Gastrocnemius medialis (tissue), 4 donors: Measurements from ENCODE around the gene OR4K5. TPM values are rescaled to one million over a fixed set of nuclear protein-coding genes. Genes with fewer than 3 reads are reported as not detected.

Source experiments
- ATAC-seq, 2 donors: fragments of 150-250 bp; one replicate each; pipeline ENCODE4 v1.9.1; 2016
- DNase-seq, 2 donors: peaks; one replicate each; pipeline ENCODE4 v3.0.0-alpha.2; 2019
- H3K27ac ChIP-seq, 4 donors: fragments of 200-600 bp; sonication (generic); 1 replicate in 1 of 4; 2 replicates in 3 of 4; pipeline ENCODE4 v1.5.1; 2016 to 2018; ENCODE audit warnings: mild to moderate bottlenecking in 2 of 4, moderate library complexity in 1 of 4
- H3K27me3 ChIP-seq, 3 donors: fragments of 200-600 bp; sonication (generic) in 2 of 3; 1 replicate in 1 of 3; 2 replicates in 2 of 3; pipeline versions ENCODE4 v1.5.1 to v1.6.0; 2016 to 2019; ENCODE audit warnings: mild to moderate bottlenecking in 1 of 3, moderate library complexity in 1 of 3
- H3K36me3 ChIP-seq, 2 donors: fragments of 200-600 bp; sonication (generic) in 1 of 2; one replicate each; pipeline ENCODE4 v1.5.1; 2017 to 2018
- H3K4me1 ChIP-seq, 2 donors: fragments of 200-600 bp; sonication (generic) in 1 of 2; one replicate each; pipeline ENCODE4 v1.5.1; 2016 to 2017; ENCODE audit warnings: mild to moderate bottlenecking in 2 of 2
- H3K4me3 ChIP-seq, 4 donors: fragments of 200-600 bp; sonication (generic) in 3 of 4; 1 replicate in 1 of 4; 2 replicates in 3 of 4; pipeline ENCODE4 v1.5.1; 2016 to 2019; ENCODE audit warnings: mild to moderate bottlenecking in 2 of 4
- H3K9me3 ChIP-seq, 3 donors: fragments of 200-600 bp; sonication (generic) in 2 of 3; 1 replicate in 1 of 3; 2 replicates in 2 of 3; pipeline ENCODE4 v1.5.1; 2016 to 2019
- CTCF ChIP-seq, 5 experiments: fragments of 450-650 bp in 3 of 5; fragments of 200-600 bp in 2 of 5; sonication (generic) in 2 of 5; IDR thresholded peaks in 4 of 5; conservative IDR thresholded peaks in 1 of 5; 1 replicate in 4 of 5; 2 replicates in 1 of 5; pipeline ENCODE4 v1.5.1; 2016 to 2019; ENCODE audit warnings: antibody characterized with exemption in 5 of 5, mild to moderate bottlenecking in 3 of 5, moderate library complexity in 3 of 5
- POLR2A ChIP-seq, 2 donors: fragments of 450-650 bp; IDR thresholded peaks; one replicate each; pipeline ENCODE4 v1.6.1; 2017; ENCODE audit warnings: antibody characterized with exemption in 2 of 2, mild to moderate bottlenecking in 2 of 2, moderate library complexity in 2 of 2
- in situ Hi-C, 4 donors: fragments of 200-750 bp; cut with MboI; loops; one replicate each; pipeline versions ENCODE4 v1.15.0 to v1.8.0; 2017; ENCODE audit warnings: low sequenced_read_pairs in 4 of 4
- intact Hi-C: fragments of 100-400 bp; cut with DNase I; formaldehyde crosslinking; loops from one replicate; pipeline ENCODE4 v1.15.1; 2023; ENCODE audit warnings: low total_unique reads
- total RNA-seq, 4 donors: library from RNA; depleted of rRNA; stranded (reverse); fragments of >200 nt; gene quantifications; one replicate each; pipeline versions ENCODE4 v1.1.0 to v1.2.3, GENCODE V29; 2016

Gene OR4K5
- total RNA-seq, 4 donors from 2014 or later: not detected

- Histone ChIP-seq H3K27me3 (no peaks in the 10 kb centered on the region), H3K4me1 (no peaks in the 10 kb centered on the region), H3K9me3 (no peaks in the 10 kb centered on the region), H3K27ac (no peak overlapping the region), H3K36me3 (no peaks in the 10 kb centered on the region), H3K4me3 (no peak overlapping the region)
- intact Hi-C loops (no loop called here), in situ Hi-C loops (no loop called here)
- TF ChIP-seq POLR2A (IDR thresholded peaks at IDR 0.05) (no peak), CTCF (IDR thresholded peaks at IDR 0.05 in 4 of 5, conservative IDR thresholded peaks at IDR 0.05 in 1 of 5) (no peak)
- no peak for ATAC-seq
- no peak for DNase-seq
Observed at GRCh38 chr14:19917243-19917642, 3.2 kb upstream of the OR4K5 start.

DNA sequence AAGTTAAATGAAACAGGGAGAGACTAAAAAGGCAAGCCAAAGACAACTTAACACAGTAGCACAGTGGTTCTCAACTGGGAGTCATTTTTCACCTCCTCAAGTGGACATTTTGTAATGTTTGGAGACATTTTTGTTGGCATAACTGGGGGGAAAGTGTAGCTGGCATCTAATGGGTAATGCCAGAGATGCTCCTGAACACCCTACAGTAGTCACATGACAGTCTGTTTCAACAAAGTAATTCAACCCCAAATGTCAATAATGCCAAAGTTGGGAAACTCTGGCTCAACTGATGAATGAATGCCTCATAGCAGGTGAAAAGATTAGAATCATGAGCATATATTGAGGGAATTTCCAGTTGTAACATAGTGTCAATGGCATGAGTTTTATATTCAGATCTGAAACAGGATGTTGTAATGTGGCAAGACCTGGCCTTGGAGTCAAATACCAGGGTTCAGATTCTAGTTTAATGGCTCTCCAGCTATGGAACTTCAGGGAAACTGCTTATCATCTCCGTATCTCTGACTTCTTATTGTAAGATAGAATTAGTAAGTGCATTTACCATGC lies 2.4 kb upstream of the OR4K5 start:
- H3K4me1 ChIP-seq: no peaks in the 10 kb centered on the region
- TF ChIP-seq POLR2A (IDR thresholded peaks at IDR 0.05): no peak
- no peak for TF ChIP-seq CTCF (IDR thresholded peaks at IDR 0.05 in 4 of 5, conservative IDR thresholded peaks at IDR 0.05 in 1 of 5)
- no peak for DNase-seq
- H3K4me3 ChIP-seq: no peak overlapping the region
- ATAC-seq: no peak
- in situ Hi-C loops (no loop called here), intact Hi-C loops (no loop called here)
- no peaks in the 10 kb centered on the region for H3K9me3 ChIP-seq
- no peak overlapping the region for H3K27ac ChIP-seq
- no peaks in the 10 kb centered on the region for H3K27me3 ChIP-seq
- H3K36me3 ChIP-seq: no peaks in the 10 kb centered on the region

- Histone ChIP-seq H3K4me3 (no peak overlapping the region), H3K36me3 (no peaks in the 10 kb centered on the region), H3K27me3 (no peaks in the 10 kb centered on the region), H3K9me3 (no peaks in the 10 kb centered on the region), H3K27ac (no peak overlapping the region), H3K4me1 (no peaks in the 10 kb centered on the region)
- ATAC-seq (no peak), DNase-seq (no peak)
- intact Hi-C loops (no loop called here), in situ Hi-C loops (no loop called here)
- TF ChIP-seq POLR2A (IDR thresholded peaks at IDR 0.05) (no peak), CTCF (IDR thresholded peaks at IDR 0.05 in 4 of 5, conservative IDR thresholded peaks at IDR 0.05 in 1 of 5) (no peak)
Observed at GRCh38 chr14:19918553-19919264, 1.7 kb upstream of the OR4K5 start.

- ATAC-seq: no peak
- in situ Hi-C loops: no loop called here
Observed at GRCh38 chr14:19930617-19931016, 10.2 kb downstream of the OR4K5 start, which contains the start of gene OR4K1. OR4K1 (plus strand) TSS chr14:19930917; CDS start chr14:19935667, 4,750 bp downstream.

More at GRCh38 chr14:19930617-19931016, 10.2 kb downstream of the OR4K5 start, which contains the start of gene OR4K1:
- H3K36me3 ChIP-seq: no peaks in the 10 kb centered on the region
- no peak within 1 kb of the TSS for H3K27ac ChIP-seq
- H3K4me3 ChIP-seq: no peak within 1 kb of the TSS
- H3K4me1 ChIP-seq: no peaks in the 10 kb centered on the region
- intact Hi-C loops: no loop called here
- DNase-seq: no peak
- no peaks in the 10 kb centered on the region for H3K27me3 ChIP-seq
- no peaks in the 10 kb centered on the region for H3K9me3 ChIP-seq
- TF ChIP-seq POLR2A (IDR thresholded peaks at IDR 0.05): no peak
- no peak for TF ChIP-seq CTCF (IDR thresholded peaks at IDR 0.05 in 4 of 5, conservative IDR thresholded peaks at IDR 0.05 in 1 of 5)
